ENCODE results near the gene PLXNA4.

Gene PLXNA4

DNA sequence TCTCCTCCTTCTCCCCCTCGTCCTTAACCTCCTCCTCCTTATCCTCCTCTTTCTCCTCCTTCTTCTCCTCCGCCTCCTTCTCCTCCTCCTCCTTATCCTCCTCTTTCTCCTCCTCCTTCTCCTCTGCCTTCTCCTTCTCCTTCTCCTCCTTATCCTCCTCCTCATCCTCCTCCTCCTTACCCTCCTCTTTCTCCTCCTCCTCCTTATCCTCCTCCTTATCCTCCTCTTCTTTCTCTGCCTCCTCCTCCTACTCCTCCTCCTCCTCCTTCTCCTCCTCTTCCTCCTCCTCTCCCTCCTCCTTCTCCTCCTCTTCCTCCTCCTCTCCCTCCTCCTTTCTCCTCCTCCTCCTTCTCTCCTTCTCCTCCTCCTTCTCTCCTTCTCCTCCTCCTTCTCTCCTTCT, 14.5 kb downstream of the PLXNA4 start:
- no peaks in the 10 kb centered on the region for H3K27me3 ChIP-seq (ENCODE audit: low read length)

DNA sequence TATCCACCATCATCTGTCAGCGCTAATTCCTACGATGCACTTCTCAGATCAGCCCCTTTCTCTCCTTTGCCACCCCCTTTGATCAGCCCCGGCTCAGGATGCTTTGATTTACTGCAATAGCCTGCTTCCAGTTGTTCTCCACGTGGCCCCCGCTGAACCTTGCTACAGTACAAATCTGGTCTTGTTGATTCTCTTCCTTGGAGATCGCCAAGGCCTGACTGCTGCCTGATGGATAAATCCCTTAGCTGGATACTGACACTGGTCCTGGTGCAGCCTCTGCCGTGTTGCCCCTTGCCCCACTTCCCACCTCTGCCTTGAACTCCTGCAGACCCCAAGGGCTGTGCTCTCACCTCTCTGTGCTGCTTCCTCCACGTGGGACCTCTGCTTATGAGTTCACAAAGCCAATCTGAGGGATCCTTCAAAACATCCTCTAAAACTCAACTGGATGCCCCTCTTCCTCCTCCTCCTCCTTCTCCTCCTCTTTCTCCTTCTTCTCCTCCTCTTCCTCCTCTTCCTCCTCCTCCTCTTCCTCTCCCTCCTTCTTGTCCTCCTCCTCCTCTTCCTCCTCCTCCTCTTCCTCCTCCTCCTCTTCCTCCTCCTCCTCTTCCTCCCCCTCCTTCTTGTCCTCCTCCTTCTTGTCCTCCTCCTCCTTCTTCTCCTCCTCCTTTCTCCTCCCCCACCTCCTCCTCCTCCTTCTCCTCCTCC, 15.3 kb downstream of the PLXNA4 start:
- Histone ChIP-seq H3K9me3 (ENCODE audit: insufficient read depth, low read length) (no peaks in the 10 kb centered on the region), H3K79me2 (ENCODE audit: insufficient read depth, low read length) (no peaks in the 10 kb centered on the region), H3K4me2 (ENCODE audit: low read depth, low read length, poor library complexity, severe bottlenecking) (no peak overlapping the region), H4K20me1 (ENCODE audit: low read depth, low read length) (no peaks in the 10 kb centered on the region), H3K27ac (ENCODE audit: low read depth, low read length) (no peak overlapping the region), H3K27me3 (ENCODE audit: low read length) (no peaks in the 10 kb centered on the region), H3K9ac (ENCODE audit: low read length) (no peak overlapping the region), H3K4me3 (ENCODE audit: insufficient read depth, low read length, poor library complexity, severe bottlenecking) (no peak overlapping the region), H2AFZ (ENCODE audit: low read depth, low read length, severe bottlenecking) (no peak overlapping the region), H3K9me2 (replicated peaks; ENCODE audit: insufficient read depth, low read length) (no peaks in the 10 kb centered on the region), H3F3A (ENCODE audit: insufficient read depth) (no peaks in the 10 kb centered on the region), H3K36me3 (ENCODE audit: low read length) (no peaks in the 10 kb centered on the region)
- TF ChIP-seq, protein P1, sequence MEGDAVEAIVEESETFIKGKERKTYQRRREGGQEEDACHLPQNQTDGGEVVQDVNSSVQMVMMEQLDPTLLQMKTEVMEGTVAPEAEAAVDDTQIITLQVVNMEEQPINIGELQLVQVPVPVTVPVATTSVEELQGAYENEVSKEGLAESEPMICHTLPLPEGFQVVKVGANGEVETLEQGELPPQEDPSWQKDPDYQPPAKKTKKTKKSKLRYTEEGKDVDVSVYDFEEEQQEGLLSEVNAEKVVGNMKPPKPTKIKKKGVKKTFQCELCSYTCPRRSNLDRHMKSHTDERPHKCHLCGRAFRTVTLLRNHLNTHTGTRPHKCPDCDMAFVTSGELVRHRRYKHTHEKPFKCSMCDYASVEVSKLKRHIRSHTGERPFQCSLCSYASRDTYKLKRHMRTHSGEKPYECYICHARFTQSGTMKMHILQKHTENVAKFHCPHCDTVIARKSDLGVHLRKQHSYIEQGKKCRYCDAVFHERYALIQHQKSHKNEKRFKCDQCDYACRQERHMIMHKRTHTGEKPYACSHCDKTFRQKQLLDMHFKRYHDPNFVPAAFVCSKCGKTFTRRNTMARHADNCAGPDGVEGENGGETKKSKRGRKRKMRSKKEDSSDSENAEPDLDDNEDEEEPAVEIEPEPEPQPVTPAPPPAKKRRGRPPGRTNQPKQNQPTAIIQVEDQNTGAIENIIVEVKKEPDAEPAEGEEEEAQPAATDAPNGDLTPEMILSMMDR (IDR thresholded peaks at IDR 0.05; ENCODE audit: insufficient read depth, low read length, poor library complexity, severe bottlenecking), result no peak
- no peak for TF ChIP-seq EZH2phosphoT487 (conservative IDR thresholded peaks at IDR 0.05; ENCODE audit: low read length)

More for the DNA sequence above, 14.5 kb downstream of the PLXNA4 start:
- Histone ChIP-seq H3K79me2 (ENCODE audit: insufficient read depth, low read length) (no peaks in the 10 kb centered on the region), H3K9me3 (ENCODE audit: insufficient read depth, low read length) (no peaks in the 10 kb centered on the region), H3K9ac (ENCODE audit: low read length) (no peak overlapping the region), H3K4me2 (ENCODE audit: low read depth, low read length, poor library complexity, severe bottlenecking) (no peak overlapping the region), H3F3A (ENCODE audit: insufficient read depth) (no peaks in the 10 kb centered on the region), H3K27ac (ENCODE audit: low read depth, low read length) (no peak overlapping the region), H4K20me1 (ENCODE audit: low read depth, low read length) (no peaks in the 10 kb centered on the region), H3K36me3 (ENCODE audit: low read length) (no peaks in the 10 kb centered on the region), H3K9me2 (replicated peaks; ENCODE audit: insufficient read depth, low read length) (no peaks in the 10 kb centered on the region), H2AFZ (ENCODE audit: low read depth, low read length, severe bottlenecking) (no peak overlapping the region), H3K4me3 (ENCODE audit: insufficient read depth, low read length, poor library complexity, severe bottlenecking) (no peak overlapping the region)
- TF ChIP-seq EZH2phosphoT487 (conservative IDR thresholded peaks at IDR 0.05; ENCODE audit: low read length), result no peak
- TF ChIP-seq, protein P1 (IDR thresholded peaks at IDR 0.05; ENCODE audit: insufficient read depth, low read length, poor library complexity, severe bottlenecking), result no peak

DNA sequence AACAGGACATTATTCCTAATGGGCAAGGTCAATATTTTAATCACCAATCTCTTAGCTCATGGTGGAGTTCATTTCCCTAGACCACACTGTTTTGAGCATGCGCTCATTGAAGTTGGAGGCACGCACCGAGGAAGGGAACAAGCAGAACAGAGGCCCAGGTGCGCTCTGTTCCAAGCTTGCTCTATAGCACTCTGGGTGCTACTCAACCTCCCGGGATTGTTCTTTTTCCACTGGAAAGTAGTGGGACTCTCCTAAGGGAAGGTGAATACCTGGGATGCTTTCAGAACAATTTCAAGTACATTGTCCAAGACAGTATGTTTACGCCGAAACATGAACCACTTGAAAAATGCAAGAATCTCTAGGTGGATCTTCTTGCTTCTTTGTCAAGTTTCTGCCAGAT, 16.2 kb downstream of the PLXNA4 start:
- H3K36me3 ChIP-seq (ENCODE audit: low read length), result no peaks in the 10 kb centered on the region
- no peak overlapping the region for H3K9ac ChIP-seq (ENCODE audit: low read length)
- H3F3A ChIP-seq (ENCODE audit: insufficient read depth), result no peaks in the 10 kb centered on the region
- H3K9me3 ChIP-seq (ENCODE audit: insufficient read depth, low read length), result no peaks in the 10 kb centered on the region
- TF ChIP-seq, protein P1 (IDR thresholded peaks at IDR 0.05; ENCODE audit: insufficient read depth, low read length, poor library complexity, severe bottlenecking), result no peak
- TF ChIP-seq EZH2phosphoT487 (conservative IDR thresholded peaks at IDR 0.05; ENCODE audit: low read length), result no peak
- H4K20me1 ChIP-seq (ENCODE audit: low read depth, low read length), result no peaks in the 10 kb centered on the region
- H3K4me3 ChIP-seq (ENCODE audit: insufficient read depth, low read length, poor library complexity, severe bottlenecking), result no peak overlapping the region
- no peak overlapping the region for H3K27ac ChIP-seq (ENCODE audit: low read depth, low read length)
- no peaks in the 10 kb centered on the region for H3K79me2 ChIP-seq (ENCODE audit: insufficient read depth, low read length)
- H3K4me2 ChIP-seq (ENCODE audit: low read depth, low read length, poor library complexity, severe bottlenecking), result no peak overlapping the region
- H2AFZ ChIP-seq (ENCODE audit: low read depth, low read length, severe bottlenecking), result no peak overlapping the region
- no peaks in the 10 kb centered on the region for H3K9me2 ChIP-seq (replicated peaks; ENCODE audit: insufficient read depth, low read length)
- H3K27me3 ChIP-seq (ENCODE audit: low read length), result no peaks in the 10 kb centered on the region
